Left lung (tissue), 10 donors: ENCODE results near the gene LMAN2L. TPM values are rescaled to one million over a fixed set of nuclear protein-coding genes. Genes with fewer than 3 reads are reported as not detected.
A peak's percentile ranks its signal among the peaks of the same experiment; 100 is the strongest.

Experiments used
- ATAC-seq: fragments of 200-7000 bp; cut with Tn5 transposase; one replicate; pipeline ENCODE4 v1.9.1; 2020; ENCODE audit warnings: moderate library complexity
- DNase-seq, 4 donors: peaks; one replicate each; pipeline ENCODE4 v3.0.0-alpha.2; 2013 to 2020
- H3K27ac ChIP-seq, 2 donors: fragments of 200-600 bp; sonication (generic) in 1 of 2; one replicate each; pipeline versions ENCODE4 v1.5.0 to v1.8.0; 2020 to 2021
- H3K27me3 ChIP-seq, 2 donors: fragments of 200-600 bp; sonication (generic) in 1 of 2; one replicate each; pipeline versions ENCODE4 v1.5.0 to v1.8.0; 2020 to 2021
- H3K36me3 ChIP-seq, 2 donors: fragments of 200-600 bp; sonication (generic) in 1 of 2; one replicate each; pipeline versions ENCODE4 v1.5.0 to v1.8.0; 2020 to 2021
- H3K4me1 ChIP-seq, 2 donors: fragments of 200-600 bp; one replicate each; pipeline ENCODE4 v1.8.0; 2021
- H3K4me3 ChIP-seq, 2 donors: fragments of 200-600 bp; sonication (generic) in 1 of 2; one replicate each; pipeline versions ENCODE4 v1.5.0 to v1.8.0; 2020 to 2021; ENCODE audit warnings: mild to moderate bottlenecking in 1 of 2
- H3K9me3 ChIP-seq, 2 donors: fragments of 200-600 bp; sonication (generic) in 1 of 2; one replicate each; pipeline versions ENCODE4 v1.5.0 to v1.8.0; 2020 to 2021
- CTCF ChIP-seq, 2 donors: fragments of 200-600 bp; sonication (generic) in 1 of 2; IDR thresholded peaks; one replicate each; pipeline versions ENCODE4 v1.5.0 to v1.8.0; 2021; ENCODE audit warnings: antibody characterized with exemption in 2 of 2
- intact Hi-C, 2 donors: fragments of 100-400 bp; cut with DNase I; formaldehyde crosslinking; loops; one replicate each; pipeline versions ENCODE4 v1.11.2 to v1.14.2; 2022
- polyA plus RNA-seq, 6 donors: library from polyadenylated mRNA; unstranded; fragments of 120-200 nt; gene quantifications; one replicate each; pipeline ENCODE4 v1.2.1, GENCODE V29; 2013; ENCODE audit not compliant: insufficient read length in 6 of 6
- total RNA-seq, 2 donors: library from RNA; stranded (reverse); fragmentation: NEBNext Ultra II Directional; extraction: Animal tissue kit (Norgen Biotek cat#: 25700); gene quantifications; one replicate each; pipeline ENCODE4 v1.2.1, GENCODE V29; 2021
- donor health status: DM: no; HTN: yes; CAD: no.
- donor health status: DM: no; HTN: no; CAD: no.

Gene LMAN2L
- total and polyA plus RNA-seq, 8 donors, result 18.4 to 54.7 (median 47.6) TPM

GRCh38 chr2:96760986-96761832 is 21.3 kb upstream of the LMAN2L start:
- ATAC-seq (peak; percentile 21), DNase-seq (peak in 3 of 4 donors; percentile 62 to 87 (median 66))
- H3K27ac ChIP-seq, result peak overlapping the region; percentile 75 to 77
- peaks cover 26 to 49% of the 10 kb centered on the region in 2 donors for H3K4me1 ChIP-seq
- TF ChIP-seq CTCF (IDR thresholded peaks at IDR 0.05), result peak; percentile 35 to 49
- peak overlapping the region; percentile 58 to 66 for H3K4me3 ChIP-seq
- intact Hi-C loops, result no loop called here
- no peaks in the 10 kb centered on the region for H3K36me3 ChIP-seq
- no peaks in the 10 kb centered on the region for H3K27me3 ChIP-seq
- H3K9me3 ChIP-seq, result no peaks in the 10 kb centered on the region

GRCh38 chr2:96760036-96760985 is 20.4 kb upstream of the LMAN2L start, which contains the start of gene CNNM4:
TSS of gene CNNM4 (plus strand) at chr2:96760902. CDS start at chr2:96761000, 98 bp downstream.
- H3K27me3 ChIP-seq, result no peaks in the 10 kb centered on the region
- no peaks in the 10 kb centered on the region for H3K36me3 ChIP-seq
- peak within 1 kb of the TSS; percentile 75 to 77 for H3K27ac ChIP-seq
- H3K4me1 ChIP-seq, result peaks cover 26 to 47% of the 10 kb centered on the region in 2 donors
- TF ChIP-seq CTCF (IDR thresholded peaks at IDR 0.05), result no peak
- ATAC-seq (peak; percentile 92), DNase-seq (peak; percentile 82 to 100 (median 96))
- intact Hi-C loops, result no loop called here
- no peaks in the 10 kb centered on the region for H3K9me3 ChIP-seq
- peak within 1 kb of the TSS; percentile 58 to 66 for H3K4me3 ChIP-seq

- TF ChIP-seq CTCF (IDR thresholded peaks at IDR 0.05), result no peak
- Histone ChIP-seq H3K36me3 (no peaks in the 10 kb centered on the region), H3K9me3 (no peaks in the 10 kb centered on the region), H3K4me1 (peaks cover 26 to 40% of the 10 kb centered on the region in 2 donors), H3K4me3 (no peak overlapping the region), H3K27ac (no peak overlapping the region), H3K27me3 (no peaks in the 10 kb centered on the region)
- DNase-seq (no peak), ATAC-seq (no peak)
- intact Hi-C loops, result no loop called here
Observed at GRCh38 chr2:96759548-96759947, 19.7 kb upstream of the LMAN2L start.

GRCh38 chr2:96758987-96759386 is 19.1 kb upstream of the LMAN2L start:
- TF ChIP-seq CTCF (IDR thresholded peaks at IDR 0.05), result no peak
- no peak for DNase-seq
- peaks cover 24 to 34% of the 10 kb centered on the region in 2 donors for H3K4me1 ChIP-seq
- H3K27me3 ChIP-seq, result no peaks in the 10 kb centered on the region
- H3K9me3 ChIP-seq, result no peaks in the 10 kb centered on the region
- H3K36me3 ChIP-seq, result no peaks in the 10 kb centered on the region
- no peak overlapping the region for H3K27ac ChIP-seq
- no peak overlapping the region for H3K4me3 ChIP-seq
- intact Hi-C loops, result no loop called here
- ATAC-seq, result no peak
